GM04503 (cell line): Measurements from ENCODE around the gene FAM20C.

Source experiments
- DNase-seq: peaks from one replicate; pipeline ENCODE4 v3.0.0-alpha.2; 2012; ENCODE audit warnings: low read depth

The FAM20C gene

DNA sequence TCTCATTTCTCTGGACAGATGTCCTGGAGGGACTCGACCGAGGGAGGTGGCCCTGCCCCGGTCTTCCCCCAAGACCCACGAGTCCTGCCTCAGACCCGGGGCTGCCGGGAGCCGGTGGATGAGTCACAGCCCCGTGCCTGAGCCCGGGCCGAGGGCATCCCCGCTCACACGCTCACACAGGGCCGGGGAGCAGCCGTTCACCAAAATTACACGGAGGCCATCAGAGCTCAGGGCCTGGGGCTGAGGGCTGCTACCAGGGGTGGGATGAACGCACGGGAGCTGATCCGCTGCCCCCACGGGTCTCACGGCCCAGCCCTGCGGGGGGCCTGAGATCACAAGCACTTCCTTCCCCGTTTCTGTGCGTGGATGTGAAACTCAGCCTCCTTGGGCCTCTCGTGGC lies 17.5 kb downstream of the FAM20C start:
- no peak for DNase-seq

DNA sequence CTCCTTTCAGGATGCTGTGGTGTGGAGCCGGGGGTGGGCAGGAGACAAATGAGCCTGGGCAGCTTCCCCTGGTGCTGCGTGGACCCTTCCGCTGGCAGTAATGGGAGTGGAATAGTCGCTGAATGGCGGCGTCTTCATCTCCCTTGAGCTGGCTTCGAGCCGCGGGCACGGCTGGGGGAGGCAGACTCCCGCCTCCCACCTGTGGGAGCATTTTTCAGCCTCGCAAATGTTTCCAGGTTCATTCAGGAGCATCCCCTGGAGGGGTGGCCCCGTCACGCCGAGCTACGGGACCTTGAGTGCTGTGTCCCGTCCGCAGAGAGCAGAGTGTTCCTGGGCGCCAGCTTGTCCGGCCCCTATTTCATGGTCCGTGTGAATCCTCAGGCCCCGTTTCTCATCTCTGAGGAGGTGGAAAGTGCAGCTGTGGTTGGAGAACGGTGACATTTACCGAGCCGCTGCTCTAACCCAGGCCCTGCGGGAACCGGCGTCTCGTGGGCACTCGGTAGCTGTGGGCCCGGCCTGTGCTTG lies 18.1 kb downstream of the FAM20C start:
- no peak for DNase-seq

DNA sequence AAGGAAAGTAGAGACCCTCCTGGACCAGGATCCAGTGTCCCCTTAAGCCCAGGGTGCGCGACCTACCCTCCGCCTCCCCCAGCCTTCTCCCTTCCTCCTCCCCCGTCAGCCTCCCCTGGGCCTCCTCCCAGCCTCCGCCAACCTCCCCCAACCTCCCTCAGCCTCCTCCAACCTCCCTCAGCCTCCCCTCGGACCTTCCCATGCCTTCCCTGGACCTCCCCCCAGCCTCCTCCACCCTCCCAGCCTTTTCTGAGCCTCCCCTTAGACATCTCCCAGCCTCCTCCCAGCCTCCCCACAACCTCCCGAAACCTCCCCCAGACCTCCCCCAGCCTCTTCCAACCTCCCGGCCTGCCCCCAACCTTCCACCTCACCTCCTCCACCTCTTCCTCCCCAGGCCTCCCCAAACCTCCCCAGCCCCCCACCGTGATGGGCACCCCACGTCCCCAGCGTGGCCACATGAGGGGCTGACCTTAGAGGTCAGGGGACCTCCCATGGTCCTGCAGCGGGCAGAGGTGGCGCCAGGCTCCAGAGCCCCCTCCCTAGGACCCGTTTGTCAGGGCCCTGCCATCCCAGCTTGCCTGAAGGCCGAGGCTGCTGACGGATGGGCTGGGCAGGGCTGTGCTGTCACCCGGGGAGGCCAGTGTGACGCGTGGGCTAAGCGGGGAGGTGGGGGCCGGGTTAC lies 18.8 kb downstream of the FAM20C start:
- no peak for DNase-seq

DNA sequence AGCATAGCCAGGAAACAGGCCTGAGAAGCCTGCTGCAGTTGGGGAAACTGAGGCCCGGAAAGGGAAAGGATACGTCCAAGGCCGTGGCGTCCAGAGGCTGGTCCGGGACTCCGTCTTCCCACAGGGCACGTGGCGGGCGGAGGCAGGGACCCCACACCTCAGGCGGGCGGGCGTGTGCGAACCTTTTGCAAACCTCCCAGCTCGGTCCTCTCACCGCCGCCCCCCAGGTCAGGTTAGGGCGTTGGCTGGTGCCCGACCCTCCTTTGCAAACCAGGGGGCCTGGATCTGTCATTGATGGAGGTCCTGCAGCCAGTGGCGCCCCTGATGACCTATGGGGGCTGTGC lies 19.3 kb downstream of the FAM20C start:
- no peak for DNase-seq

- DNase-seq, result no peak
Measured at GRCh38 chr7:212754-213153, 20.4 kb downstream of the FAM20C start.

GRCh38 chr7:213324-213993 lies 21.1 kb downstream of the FAM20C start:
- no peak for DNase-seq

- DNase-seq, result no peak
Measured at GRCh38 chr7:214410-215212, 22.2 kb downstream of the FAM20C start.

GRCh38 chr7:216360-217300 lies 24.3 kb downstream of the FAM20C start:
- no peak for DNase-seq

- no peak for DNase-seq
Measured at GRCh38 chr7:217781-218180, 25.4 kb downstream of the FAM20C start.

DNA sequence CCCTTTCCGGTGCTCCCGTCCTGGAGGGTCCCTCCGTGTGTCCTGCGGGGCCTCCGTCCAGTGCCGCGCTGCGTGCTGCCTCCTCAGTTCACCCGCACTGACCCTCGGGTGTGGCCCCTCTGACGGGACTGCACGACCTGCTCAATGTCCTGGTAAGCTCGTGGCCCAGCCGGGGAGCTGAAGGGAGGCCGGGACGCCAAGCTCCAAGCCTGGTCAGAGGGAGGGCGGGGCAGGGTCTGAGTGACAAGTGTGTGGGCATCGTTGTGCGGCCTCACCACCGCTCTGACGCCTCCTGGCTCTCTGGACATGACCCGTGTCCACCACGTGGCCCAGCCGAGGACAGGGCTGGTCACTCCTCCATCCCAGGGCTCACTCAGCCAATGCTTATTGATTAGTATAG lies 25.9 kb downstream of the FAM20C start:
- DNase-seq, result no peak

DNA sequence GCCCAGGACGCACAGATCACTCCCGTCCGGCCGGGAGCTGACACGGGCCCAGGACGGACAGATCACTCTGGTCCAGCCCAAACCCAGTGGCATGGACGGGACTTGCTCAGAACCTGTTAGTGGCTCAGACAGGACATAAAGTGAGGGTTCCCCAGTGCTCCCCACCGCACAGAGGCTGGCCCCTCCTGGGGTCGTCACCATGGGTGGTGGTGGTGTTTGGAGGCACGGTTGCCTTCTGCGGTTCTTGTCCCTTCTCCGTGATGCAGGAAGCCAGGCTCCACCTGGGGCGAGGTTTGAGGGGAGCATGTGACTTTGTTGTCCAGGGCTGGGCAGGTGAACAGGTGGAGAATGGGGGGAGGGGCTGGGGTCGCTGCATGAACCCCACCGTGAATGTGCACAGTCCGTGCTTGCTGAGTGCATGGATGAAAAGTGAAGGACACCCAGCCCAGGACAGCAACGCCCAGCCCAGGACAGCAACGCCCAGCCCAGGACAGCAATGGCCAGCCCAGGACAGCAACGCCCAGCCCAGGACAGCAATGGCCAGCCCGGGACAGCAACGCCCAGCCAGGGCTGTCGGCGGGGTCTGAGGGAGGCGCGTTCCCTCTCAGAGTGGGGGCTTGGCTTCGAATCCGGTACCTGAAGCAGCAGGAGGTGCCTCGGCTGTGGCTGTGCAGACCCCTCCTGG lies 26.7 kb downstream of the FAM20C start:
- no peak for DNase-seq

GRCh38 chr7:219581-220150 lies 27.3 kb downstream of the FAM20C start:
- no peak for DNase-seq

- no peak for DNase-seq
Measured at GRCh38 chr7:220151-220841, 27.9 kb downstream of the FAM20C start.

- DNase-seq, result no peak
Measured at GRCh38 chr7:221978-222715, 29.8 kb downstream of the FAM20C start.

GRCh38 chr7:222716-223041 lies 30.3 kb downstream of the FAM20C start:
- DNase-seq, result no peak

DNA sequence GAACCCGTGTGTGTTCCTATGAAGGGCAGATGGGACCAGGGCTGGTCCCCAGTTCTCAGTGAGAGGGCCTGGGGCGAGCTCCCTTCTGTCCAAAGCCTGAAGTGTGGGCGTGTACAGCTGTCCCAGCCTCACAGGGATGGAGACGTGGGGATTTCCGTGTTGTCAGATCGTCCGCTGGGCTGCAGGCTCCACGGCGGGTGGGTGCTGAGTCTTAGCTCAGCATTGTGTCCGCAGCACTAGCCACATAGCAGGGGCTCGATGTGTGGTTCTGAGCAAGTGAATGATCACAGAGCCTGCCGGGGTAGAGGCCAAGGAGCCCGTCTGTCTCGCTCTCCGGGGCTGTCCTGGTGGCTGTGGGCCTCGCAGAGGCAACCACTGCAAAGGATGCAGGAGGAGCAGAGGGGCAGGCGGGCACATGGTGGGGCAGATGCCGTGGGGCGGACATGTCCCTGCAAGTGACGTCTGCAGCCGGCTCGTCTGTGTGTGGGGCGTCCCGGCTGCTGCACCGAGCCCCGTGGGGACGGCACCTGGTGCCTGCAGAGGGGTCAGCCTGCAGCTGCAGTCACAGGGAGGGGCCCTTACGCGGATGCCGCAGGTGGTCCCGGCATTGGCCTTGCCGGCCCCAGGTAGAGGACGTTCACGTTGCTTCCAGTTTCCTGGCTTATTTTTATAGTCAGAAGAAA lies 30.9 kb downstream of the FAM20C start:
- DNase-seq, result no peak

- no peak for DNase-seq
Measured at GRCh38 chr7:223861-224260, 31.5 kb downstream of the FAM20C start.

DNA sequence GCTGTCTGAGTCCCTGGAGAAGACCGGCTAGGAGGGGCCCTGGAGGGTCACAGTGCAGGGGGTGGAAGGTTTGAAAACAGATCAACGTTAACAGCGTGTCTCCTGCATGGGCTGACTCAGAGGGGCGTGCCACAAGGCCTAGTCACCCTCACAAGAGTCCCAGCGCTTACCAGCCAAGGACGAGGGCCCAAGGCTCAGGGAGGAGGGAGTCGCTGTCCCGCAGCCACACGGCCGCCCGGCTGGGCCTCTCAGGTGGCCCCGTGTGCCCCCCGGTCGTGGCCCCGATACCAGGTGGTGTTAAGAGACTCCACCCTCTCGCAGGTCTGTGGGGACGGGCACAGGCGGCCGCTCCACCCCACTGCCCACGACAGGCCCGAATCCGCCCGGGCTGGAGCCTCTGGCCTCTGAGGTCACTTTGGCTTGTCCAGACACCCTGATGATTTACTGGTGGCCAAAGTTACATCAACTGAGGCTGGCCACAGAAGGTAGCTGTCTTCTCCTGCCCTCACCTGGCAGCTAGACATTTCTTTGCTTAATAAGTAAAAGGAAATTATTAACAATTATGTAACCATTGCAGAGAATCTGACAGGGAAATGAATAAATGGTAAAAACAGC lies 34.0 kb downstream of the FAM20C start:
- DNase-seq, result no peak

GRCh38 chr7:227926-228325 lies 35.6 kb downstream of the FAM20C start:
- DNase-seq, result no peak
